HG02571 (cell line): ENCODE measurements around the gene ANKRD44.

ENCODE experiments used
- ATAC-seq: cut with Tn5 transposase; IDR thresholded peaks from one replicate; pipeline ENCODE4 v1.9.1; 2021; ENCODE audit warnings: mild to moderate bottlenecking, moderate library complexity; ENCODE audit not compliant: unreplicated experiment

ANKRD44 gene

DNA sequence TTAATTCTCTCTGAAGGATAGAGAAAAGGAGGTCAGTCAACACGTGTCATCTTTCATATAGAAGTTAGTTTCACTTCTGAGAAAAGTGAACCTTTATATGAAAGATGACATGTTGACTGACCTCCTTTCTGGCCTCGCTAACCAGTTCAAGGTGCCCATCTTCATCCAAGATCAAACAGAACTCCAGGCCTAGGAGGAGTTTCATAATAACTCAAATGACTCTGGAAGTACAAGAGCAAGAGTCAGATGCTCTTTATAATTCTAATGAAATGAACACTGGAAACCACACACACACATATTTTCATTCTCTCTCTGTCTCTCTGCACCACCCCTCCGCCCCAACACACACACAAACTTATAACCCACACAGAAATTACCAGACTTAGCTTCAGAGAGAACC, 16.3 kb downstream of the ANKRD44 start:
- ATAC-seq, result no peak

DNA sequence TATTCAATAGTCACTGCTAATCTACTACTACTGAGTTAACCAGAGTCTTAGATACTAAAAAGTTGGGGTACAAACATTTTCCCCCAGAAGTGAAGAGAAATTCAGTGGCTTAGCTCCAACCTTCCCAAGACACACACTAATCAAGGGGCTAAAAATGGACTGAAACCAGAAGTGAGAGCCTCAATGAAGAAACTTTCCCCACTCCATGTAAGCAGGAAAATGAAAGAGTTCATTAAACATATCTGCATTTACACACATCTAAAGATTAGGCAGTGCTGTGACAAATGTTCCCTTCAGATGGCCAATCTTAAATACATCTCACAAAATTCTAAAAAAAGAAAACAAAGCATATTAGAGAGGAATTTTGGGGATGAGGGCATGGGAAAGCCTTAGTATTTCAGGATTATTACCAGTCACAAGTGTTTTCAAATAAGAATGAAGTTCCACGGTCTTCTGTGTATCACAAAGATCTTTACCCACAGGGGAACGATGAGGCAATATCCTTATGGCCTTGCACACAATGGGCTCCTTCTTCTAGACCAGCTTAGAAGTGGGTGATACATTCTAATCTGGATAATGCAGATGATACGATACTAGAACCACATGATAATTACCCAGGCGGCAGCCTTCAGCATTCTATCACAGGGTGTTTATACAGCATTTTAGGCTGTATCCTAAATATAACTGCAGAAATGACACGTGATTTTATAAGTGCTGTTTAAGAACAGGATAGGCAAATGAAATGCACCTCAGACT, 17.1 kb downstream of the ANKRD44 start:
- ATAC-seq, result no peak

DNA sequence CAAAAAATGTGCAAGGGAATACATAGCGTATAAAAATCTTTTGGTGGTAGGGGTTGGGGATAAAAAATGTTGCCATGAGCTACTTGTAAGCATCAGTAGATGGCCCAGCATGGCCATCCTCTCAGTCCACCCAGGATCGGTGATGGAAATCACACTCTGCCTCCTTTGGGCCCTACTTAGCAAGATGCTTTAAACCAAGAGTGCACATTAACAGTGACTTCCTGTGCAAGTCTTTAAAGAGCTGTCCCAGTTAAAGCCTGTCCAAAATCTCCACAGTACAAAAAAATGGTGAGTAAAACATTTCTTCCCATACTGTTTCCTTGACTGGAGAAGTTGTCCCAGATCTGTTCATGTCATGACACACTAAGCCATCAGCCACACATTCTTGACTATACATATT, 18.0 kb downstream of the ANKRD44 start:
- no peak for ATAC-seq

DNA sequence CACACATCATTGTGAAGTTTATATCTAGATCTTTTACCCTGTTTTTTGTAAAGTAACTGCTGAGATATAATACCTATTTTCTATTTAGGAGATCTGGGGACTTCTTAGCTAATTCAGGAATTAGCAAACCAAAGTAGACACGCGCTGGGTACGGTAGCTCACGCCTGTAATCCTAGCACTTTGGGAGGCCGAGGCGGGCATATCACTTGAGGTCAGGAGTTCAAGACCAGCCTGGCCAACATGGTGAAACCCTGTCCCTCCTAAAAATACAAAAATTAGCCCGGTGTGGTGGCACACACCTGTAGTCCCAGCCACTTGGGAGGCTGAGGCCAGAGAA, 23.0 kb downstream of the ANKRD44 start:
- peak; percentile 18 for ATAC-seq

DNA sequence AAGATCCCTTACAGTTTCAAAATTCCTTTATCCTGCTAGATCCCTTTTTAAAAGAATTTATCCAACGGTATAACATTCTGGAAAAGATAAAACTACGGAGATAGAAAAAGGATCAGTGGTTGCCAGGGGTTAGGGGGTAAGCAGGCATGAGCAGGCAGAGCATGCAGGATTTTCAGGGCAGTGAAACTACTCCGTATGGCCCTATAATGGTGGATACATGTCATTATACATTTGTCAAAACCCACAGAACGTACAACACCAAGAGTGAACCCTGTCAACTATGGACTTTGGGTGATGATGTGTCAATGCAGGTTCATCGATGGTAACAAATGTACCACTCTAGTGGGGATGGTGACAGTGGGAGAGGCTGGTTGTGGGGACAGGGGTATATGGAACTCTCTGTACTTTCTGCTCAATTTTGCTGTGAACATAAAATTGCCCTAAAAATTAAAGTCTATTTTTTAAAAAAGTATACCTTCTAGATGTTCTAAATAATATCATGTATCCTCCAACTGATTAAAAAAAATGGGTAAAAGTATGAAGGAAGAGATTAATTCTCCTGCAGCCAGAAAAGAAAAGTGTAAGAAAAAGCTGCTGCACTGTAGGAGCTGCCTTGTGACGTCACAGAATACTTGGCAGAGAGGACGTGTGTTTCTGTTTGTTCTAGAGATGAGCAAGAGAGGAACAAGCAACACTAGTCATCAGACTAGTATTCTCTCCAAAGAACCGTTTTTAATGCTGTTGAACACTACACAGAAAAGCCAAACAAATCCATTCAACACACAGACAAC, 23.6 kb downstream of the ANKRD44 start:
- peak; percentile 98 for ATAC-seq

DNA sequence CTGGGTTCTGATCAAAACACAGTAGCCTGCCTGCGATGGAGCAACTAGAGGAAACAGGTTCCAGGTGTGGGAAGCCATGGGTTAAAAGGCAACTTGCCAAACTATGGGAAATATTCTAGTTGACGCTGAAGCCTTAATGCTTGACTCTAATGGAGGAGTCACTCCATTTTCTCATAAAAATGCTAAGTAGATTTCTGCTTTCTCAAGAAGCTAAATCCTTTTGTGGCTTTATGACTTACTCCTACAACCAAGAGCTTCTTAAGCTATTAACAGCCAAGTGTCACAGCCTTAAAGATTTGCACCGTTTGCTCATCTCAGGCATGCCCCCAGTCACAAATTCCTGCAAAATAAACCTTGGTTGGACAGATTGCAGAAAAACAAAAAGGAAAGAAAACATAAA, 25.2 kb downstream of the ANKRD44 start:
- ATAC-seq, result no peak

DNA sequence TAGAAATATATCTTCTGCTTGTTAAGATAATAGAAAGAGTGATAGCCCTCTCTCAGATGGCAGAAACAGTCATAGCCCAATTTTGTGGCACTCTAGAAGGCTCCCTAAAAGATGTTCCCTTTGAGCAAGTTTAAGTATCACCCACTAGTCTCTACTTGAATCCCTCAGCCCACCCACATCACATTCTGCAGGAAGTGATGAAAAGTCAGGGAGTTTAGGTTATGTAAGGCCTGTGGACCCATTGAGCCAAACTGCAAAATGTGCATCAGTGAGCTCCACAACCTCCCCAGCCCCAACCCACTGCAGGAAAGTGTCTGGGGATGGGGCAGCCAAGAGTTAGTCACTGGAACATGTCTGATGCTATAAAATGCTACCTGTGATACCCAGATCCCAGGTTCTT, 25.6 kb downstream of the ANKRD44 start:
- ATAC-seq, result no peak

DNA sequence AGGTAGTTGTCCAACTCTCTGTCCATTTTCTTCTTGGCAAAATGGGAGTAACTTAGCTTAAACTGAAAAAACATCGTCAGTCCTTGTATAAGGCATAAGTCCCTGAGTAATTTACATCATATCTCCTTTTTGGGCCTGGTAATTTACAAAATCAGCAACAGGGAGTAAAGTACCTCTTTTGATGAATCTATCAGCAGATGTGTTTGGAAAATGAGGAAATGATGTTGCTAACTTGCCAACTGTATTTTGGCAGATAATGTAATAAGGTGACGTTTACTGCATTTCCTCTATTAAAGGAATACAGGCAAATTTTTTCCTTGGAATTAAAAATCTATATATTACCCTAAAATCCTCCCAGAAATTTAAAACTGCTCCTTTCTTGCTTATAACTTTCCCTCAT, 29.2 kb downstream of the ANKRD44 start:
- no peak for ATAC-seq

DNA sequence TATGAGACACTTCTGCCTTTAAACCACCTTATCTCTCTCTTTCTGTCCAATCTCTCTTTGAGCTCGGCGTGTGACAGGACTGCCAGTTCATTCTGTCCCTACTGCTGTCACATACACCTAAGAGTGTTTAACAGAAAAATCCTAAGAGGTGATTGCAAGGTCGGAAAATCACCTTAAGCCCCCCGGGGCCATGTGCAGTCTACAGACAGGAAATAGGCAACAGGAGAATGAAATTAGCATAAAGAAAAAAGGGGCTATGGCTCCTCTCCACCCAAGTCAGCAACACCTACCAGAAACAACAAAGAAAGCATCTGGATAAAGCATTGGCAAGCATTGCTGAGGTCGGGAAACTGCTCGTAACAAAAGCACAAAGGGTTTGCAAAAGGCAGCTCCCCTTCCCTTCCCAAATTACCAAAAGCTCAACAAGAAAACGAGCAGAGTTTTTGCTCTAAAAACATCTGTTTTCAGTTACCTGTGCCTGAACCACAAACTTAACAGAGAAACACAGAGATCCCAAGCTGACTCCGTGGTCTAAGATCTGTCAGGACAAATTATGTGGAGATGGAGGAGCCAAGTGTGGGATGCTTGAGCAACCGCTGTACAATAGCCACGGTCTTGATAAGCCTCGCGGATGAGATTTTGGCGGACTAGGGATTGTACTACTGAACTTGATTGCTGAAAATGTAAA, 30.4 kb downstream of the ANKRD44 start:
- no peak for ATAC-seq

DNA sequence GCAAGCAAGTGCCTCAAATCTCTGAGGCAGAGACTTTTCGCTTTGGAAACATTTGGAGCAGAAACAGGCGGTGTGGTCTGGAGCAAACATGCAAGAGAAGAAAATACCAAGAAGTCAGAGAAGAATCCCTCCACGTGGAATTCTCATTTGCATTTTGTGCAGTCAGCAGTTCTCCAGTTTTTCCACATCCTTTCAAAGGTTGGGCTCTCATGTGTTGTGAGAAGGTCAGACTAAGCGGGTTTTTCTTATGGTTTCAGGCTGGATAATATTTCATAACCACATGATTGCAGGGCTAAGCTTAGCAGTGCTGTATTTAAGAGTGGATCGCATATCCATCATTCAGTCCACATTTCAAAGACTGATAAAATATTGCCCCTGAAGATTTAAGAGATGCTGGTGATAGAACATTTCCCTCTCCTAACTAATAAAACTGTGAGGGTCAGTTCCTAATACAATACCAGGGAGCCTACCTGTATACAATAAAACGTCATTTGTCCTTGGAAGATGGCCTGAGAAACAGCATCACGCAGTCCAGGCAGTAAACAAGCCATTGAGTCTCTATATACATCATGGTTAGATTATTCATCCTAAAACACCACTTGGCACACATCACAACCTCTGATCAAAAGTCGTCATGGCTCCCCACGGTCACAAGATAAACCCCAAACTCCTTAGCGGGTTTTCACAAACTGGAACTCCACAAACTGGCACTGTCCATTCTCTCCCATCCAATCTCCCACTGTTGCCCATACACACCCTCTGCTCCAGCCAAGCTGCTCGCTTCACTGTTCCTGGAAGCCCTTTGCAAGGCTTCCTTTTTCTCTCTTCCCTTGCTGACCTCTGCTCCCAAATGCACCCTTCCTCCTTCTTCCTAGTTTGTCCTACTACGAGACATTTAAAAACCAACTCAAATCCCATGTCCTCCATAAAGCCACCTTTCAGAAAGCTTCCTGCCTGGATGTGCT, 31.5 kb downstream of the ANKRD44 start:
- no peak for ATAC-seq

DNA sequence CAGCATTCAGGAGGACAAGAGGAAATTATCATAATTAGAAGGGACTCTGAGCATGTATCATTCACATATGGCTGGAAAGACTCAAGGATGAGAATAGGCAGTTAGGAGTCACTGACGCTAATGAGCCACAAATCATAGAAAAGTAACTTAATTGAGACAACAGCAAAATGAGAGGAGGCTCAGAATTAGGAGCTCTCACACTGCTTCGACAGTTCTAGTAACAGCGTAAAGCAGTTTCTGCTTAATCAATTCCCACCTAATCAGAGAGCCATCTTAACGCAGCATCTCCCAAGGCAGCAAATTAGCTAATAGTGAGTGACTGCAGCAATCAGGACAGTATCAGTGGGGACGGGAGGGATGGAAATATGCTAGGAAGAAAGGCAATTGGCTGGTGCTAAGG, 32.8 kb downstream of the ANKRD44 start:
- no peak for ATAC-seq

DNA sequence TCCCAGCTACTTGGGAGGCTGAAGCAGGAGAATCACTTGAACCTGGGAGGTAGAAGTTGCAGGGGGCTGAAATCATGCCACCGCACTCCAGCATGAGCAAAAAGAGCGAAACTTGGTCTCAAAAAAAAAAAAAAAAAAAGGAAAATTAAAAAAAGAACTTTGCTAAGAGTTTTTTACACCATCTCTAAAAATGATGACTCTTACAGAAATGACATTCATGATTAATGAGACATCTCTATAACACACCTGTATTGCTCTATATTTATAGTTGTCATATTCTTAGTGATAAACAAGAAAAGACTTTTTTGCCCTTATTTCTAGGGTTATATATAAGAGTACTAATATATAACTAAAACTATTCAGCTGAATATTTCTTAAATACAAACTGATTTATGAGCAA, 34.4 kb downstream of the ANKRD44 start:
- ATAC-seq, result no peak

DNA sequence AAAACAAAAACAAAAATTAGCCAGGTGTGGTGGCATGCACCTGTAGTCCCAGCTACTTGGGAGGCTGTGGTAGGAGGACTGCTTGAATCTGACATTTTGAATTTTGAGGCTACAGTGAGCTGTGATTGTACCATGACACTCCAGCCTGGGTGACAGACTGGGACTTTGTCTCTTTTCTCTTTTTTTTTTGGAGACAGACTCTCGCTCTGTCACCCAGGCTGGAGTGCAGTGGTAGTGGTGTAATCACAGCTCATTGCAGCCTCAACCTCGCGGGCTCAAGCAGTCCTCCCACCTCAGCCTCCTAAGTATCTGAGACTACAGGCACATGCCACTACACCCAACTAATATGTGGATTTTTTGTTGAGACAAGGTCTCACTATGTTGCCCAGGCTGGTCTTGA, 35.6 kb downstream of the ANKRD44 start:
- no peak for ATAC-seq

DNA sequence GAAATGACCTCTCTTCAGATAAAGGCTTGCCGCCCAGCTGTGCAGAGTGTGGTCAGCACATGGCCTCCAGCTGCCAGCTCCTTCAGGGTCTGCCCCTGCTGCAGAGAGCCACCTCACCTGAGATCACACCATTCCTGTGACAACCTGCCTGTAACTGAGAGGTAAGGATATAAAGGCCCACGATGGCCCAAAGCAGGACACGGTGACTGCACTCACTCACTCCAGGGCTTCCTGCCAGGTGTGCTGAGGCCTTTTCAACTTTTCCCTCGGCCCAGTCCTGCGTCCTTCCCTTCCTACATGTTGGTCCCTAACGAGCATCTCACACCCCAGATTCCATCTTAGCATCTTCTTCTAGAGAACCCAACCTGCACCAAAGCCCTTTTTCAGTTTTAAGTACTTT, 36.2 kb downstream of the ANKRD44 start:
- no peak for ATAC-seq

DNA sequence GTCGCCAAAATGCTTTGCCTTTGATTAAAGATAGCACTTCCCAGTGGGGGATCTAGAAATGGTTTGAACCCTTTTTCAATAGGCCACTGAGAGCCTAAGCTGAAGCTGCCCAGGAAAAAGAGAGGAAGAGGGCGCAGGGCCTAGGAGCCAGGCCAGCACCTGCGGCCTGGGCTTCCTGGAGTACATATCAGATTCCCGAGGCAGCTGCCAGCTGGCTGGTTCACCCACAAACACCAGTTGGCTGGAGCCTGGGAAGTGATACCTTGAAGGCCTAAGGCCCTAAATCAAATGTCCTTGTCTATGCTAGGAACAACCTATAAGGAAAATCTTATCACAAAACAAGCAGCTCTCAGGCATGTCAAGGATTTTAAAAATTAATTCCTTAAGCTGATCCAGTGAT, 37.1 kb downstream of the ANKRD44 start:
- no peak for ATAC-seq

DNA sequence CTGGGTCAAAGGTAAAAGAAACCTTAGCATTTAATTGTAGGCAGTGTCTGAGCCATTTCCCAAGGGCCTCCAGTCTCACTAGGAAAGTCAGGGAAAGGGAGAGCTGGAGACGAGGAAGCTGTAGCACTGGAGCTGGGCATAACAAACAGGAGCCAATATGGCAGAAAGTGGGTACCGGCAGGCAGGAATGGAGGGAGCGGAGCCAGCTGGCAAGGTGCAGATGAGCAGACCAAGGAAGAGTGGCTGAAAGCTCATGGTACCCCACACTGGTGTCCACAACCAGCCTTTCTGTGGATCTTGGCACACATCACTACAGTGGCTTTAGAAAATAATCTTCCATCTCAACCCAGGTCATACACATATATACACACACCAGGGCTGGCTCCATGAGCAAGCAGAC, 40.0 kb downstream of the ANKRD44 start:
- ATAC-seq, result no peak

DNA sequence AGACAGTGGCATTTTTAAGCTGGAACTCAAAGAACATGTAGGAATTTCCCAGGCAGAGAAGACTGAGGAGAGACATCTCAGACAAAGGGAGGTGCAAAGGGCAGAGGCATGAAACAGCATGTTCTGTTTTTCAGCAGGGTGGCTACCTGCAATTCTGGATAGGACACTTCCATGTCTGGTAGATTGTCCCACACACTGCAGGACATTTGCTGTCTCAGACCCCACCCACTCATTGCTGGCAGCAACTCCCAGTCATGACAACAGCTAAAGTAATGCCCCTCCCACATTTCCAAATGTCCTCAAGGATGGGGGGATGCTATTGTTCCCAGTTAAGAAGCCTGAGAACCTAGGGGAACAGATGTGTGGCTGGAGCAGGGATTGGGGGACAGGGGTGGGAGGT, 40.8 kb downstream of the ANKRD44 start:
- ATAC-seq, result no peak

DNA sequence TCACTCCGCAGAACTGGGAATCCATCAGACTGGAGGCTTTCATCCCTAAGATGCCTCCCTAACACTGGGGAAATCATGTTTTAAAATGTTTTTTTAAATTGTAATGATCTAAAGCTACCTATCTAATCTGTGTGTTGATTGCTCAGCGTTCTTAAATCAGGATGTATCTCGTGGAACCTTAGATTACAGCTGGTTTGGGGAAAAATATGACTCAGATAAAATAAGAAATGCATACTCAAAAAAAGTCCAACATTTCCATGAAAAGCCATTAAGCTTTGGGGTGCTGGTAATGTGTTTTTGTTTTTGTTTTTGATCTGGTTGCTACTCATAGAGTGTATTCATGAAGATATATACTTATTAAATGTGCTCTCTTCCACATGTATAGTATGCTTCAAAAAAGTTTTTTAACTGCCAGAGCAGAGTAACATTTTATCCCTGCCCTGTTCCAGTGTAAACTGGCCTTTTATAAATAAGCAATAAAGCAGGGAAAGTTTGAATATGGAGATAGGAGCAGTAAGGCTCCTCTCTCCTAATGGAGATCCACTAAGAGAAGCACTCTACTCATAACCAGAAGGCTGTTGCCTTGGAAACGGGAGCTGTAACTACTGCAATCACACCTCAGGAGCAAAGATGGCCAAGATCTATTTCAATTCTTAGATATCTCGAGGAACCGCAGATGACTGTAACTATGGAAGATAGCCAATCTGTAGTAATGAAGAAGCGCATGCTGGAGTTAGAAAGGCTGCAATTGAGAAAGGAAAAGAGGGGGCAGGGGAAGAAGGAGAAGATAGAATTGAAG, 41.6 kb downstream of the ANKRD44 start:
- ATAC-seq, result no peak

DNA sequence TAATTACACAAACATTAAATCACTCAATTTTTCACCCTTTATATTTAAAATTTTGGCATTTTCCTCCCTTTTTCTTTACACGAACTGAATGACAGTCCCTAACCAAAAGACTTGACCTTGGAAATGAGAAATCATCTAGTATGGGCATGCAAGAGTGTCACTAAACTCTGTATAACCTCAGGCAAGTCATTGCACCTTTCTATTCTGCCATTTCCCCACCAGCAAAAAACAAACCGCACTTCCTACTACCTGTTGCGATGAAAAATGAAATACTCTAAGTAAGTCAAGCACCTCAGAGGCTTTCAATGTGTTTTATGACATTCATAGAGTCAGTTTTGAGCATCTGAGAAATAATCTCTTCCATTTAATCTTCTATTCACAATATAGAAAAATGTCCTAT, 44.1 kb downstream of the ANKRD44 start:
- no peak for ATAC-seq

DNA sequence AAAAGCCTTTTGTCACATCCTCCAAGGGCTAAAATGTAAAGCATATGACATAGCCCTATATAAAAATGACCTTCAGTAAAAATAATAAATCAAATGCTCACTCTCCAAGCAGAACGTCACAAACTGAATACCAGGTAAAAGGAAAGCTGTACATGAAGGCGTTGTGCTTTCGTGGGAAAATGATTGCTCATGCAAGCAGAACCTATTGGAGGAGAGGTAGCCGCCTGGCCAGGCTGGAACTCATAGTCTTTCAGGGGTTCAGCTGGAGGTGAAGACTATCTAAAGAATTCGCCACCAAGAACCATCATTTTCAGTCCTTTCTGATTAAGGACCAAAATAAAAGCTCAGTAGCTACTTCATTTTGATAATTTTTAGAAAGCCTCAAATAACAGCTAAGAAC, 44.7 kb downstream of the ANKRD44 start:
- ATAC-seq, result no peak
